ENCODE data around the gene ZNF91.
A peak's percentile ranks its signal among the peaks of the same experiment; 100 is the strongest.
"Not testable (repeated sequence)": the region's sequence is repeated elsewhere in the genome, so short reads cannot be mapped to it uniquely, and the experiment has no call there.

The ZNF91 gene

GRCh38 chr19:23395041-23395721 lies at the start of gene ZNF91:
Gene ZNF91 (minus strand): TSS chr19:23395471. CDS start chr19:23395354, 117 bp downstream.
- peak; percentile 96 for DNase-seq

- DNase-seq = peak; percentile 25
Observed at GRCh38 chr19:23440791-23441190, 45.5 kb upstream of the ZNF91 start.

- DNase-seq = peak; percentile 36
Observed at GRCh38 chr19:23440207-23440606, 44.9 kb upstream of the ZNF91 start.

- DNase-seq = no peak
Observed at GRCh38 chr19:23439623-23440022, 44.4 kb upstream of the ZNF91 start.

- peak; percentile 68 for DNase-seq
Observed at GRCh38 chr19:23437901-23438300, 42.6 kb upstream of the ZNF91 start.

GRCh38 chr19:23436944-23437343 lies 41.7 kb upstream of the ZNF91 start:
- peak; percentile 34 for DNase-seq

GRCh38 chr19:23436318-23436717 lies 41.0 kb upstream of the ZNF91 start:
- DNase-seq = peak; percentile 49

GRCh38 chr19:23420824-23421223 lies 25.6 kb upstream of the ZNF91 start:
- DNase-seq = peak; percentile 34

- DNase-seq = not testable (repeated sequence)
Observed at GRCh38 chr19:23419261-23419660, 24.0 kb upstream of the ZNF91 start.

GRCh38 chr19:23415561-23416191 lies 20.4 kb upstream of the ZNF91 start:
- peak; percentile 81 for DNase-seq

- DNase-seq = peak; percentile 56
Observed at GRCh38 chr19:23415034-23415433, 19.8 kb upstream of the ZNF91 start.

GRCh38 chr19:23410155-23410554 lies 14.9 kb upstream of the ZNF91 start:
- DNase-seq = peak; percentile 40

- DNase-seq = peak; percentile 92
Observed at GRCh38 chr19:23409392-23410048, 14.2 kb upstream of the ZNF91 start.

GRCh38 chr19:23407616-23408133 lies 12.4 kb upstream of the ZNF91 start:
- DNase-seq = no peak

- DNase-seq = no peak
Observed at GRCh38 chr19:23406721-23407120, 11.4 kb upstream of the ZNF91 start.

GRCh38 chr19:23406091-23406490 lies 10.8 kb upstream of the ZNF91 start:
- no peak for DNase-seq

GRCh38 chr19:23404676-23405075 lies 9.4 kb upstream of the ZNF91 start:
- DNase-seq = no peak

GRCh38 chr19:23403581-23404324 lies 8.5 kb upstream of the ZNF91 start:
- DNase-seq = peak; percentile 55

- no peak for DNase-seq
Observed at GRCh38 chr19:23403052-23403451, 7.8 kb upstream of the ZNF91 start.

- no peak for DNase-seq
Observed at GRCh38 chr19:23402388-23402787, 7.1 kb upstream of the ZNF91 start.

GRCh38 chr19:23401086-23401610 lies 5.9 kb upstream of the ZNF91 start:
- no peak for DNase-seq

GRCh38 chr19:23399443-23399842 lies 4.2 kb upstream of the ZNF91 start:
- no peak for DNase-seq

GRCh38 chr19:23395722-23396117 lies 449 bp upstream of the ZNF91 start:
- not testable (repeated sequence) for DNase-seq

All from RPMI8226 (cell line).